WTC11 (cell line): ENCODE data around the gene KLF13. TPM values are rescaled to one million over a fixed set of nuclear protein-coding genes. Genes with fewer than 3 reads are reported as not detected.

Source experiments
- ATF6 ChIP-seq: sonication (generic); formaldehyde crosslinking; IDR thresholded peaks from 2 replicates; pipeline ENCODE4 v1.8.1; 2023; ENCODE audit warnings: mild to moderate bottlenecking, missing genetic modification reagents
- CREB1 ChIP-seq: sonication (generic); formaldehyde crosslinking; IDR thresholded peaks from 2 replicates; pipeline ENCODE4 v1.8.0; 2023; ENCODE audit warnings: mild to moderate bottlenecking, missing genetic modification reagents
- CREM ChIP-seq: sonication (generic); formaldehyde crosslinking; IDR thresholded peaks from 2 replicates; pipeline ENCODE4 v1.8.1; 2022; ENCODE audit warnings: mild to moderate bottlenecking, missing genetic modification reagents, moderate library complexity
- JAZF1 ChIP-seq: fragments of 250-450 bp; sonication (Bioruptor Pico); IDR thresholded peaks from 2 replicates; pipeline ENCODE4 v1.9.0; 2021; ENCODE audit warnings: moderate library complexity, mild to moderate bottlenecking, inconsistent platforms
- RORB ChIP-seq: fragments of 250-450 bp; sonication (Bioruptor Pico); IDR thresholded peaks from 2 replicates; pipeline ENCODE4 v1.9.0; 2021; ENCODE audit warnings: mild to moderate bottlenecking
- SMAD4 ChIP-seq: sonication (generic); formaldehyde crosslinking; IDR thresholded peaks from 2 replicates; pipeline ENCODE4 v1.8.0; 2022; ENCODE audit warnings: mild to moderate bottlenecking, missing genetic modification reagents
- TP53 ChIP-seq: sonication (generic); formaldehyde crosslinking; IDR thresholded peaks from 2 replicates; pipeline ENCODE4 v1.8.1; 2023; ENCODE audit warnings: mild to moderate bottlenecking, missing genetic modification reagents
- USF1 ChIP-seq: sonication (generic); formaldehyde crosslinking; IDR thresholded peaks from 2 replicates; pipeline ENCODE4 v1.8.0; 2022; ENCODE audit warnings: mild to moderate bottlenecking, missing genetic modification reagents
- USF2 ChIP-seq: sonication (generic); formaldehyde crosslinking; IDR thresholded peaks from 2 replicates; pipeline ENCODE4 v1.8.1; 2023; ENCODE audit warnings: mild to moderate bottlenecking, missing genetic modification reagents, moderate library complexity
- ZBTB21 ChIP-seq: sonication (generic); formaldehyde crosslinking; IDR thresholded peaks from 2 replicates; pipeline ENCODE4 v1.8.1; 2023; ENCODE audit warnings: mild to moderate bottlenecking, missing genetic modification reagents, borderline replicate concordance
- ZNF138 ChIP-seq: sonication (generic); formaldehyde crosslinking; conservative IDR thresholded peaks from 2 replicates; pipeline ENCODE4 v1.8.1; 2022; ENCODE audit warnings: mild to moderate bottlenecking, moderate library complexity, missing genetic modification reagents
- ZNF263 ChIP-seq: sonication (generic); formaldehyde crosslinking; IDR thresholded peaks from 2 replicates; pipeline ENCODE4 v1.8.1; 2022; ENCODE audit warnings: low read depth, mild to moderate bottlenecking, moderate library complexity, missing genetic modification reagents
- ZNF423 ChIP-seq: fragments of 250-450 bp; sonication (Bioruptor Pico); IDR thresholded peaks from 2 replicates; pipeline ENCODE4 v2.1.2; 2022; ENCODE audit warnings: mild to moderate bottlenecking, moderate library complexity
- ZNF532 ChIP-seq: fragments of 250-450 bp; sonication (Bioruptor Pico); IDR thresholded peaks from 2 replicates; pipeline ENCODE4 v1.9.0; 2021; ENCODE audit warnings: mild to moderate bottlenecking, borderline replicate concordance
- total RNA-seq: library from RNA; stranded (reverse); gene quantifications from 3 replicates; pipeline ENCODE4 v1.2.3, GENCODE V29; 2021
- TF ChIP-seq, protein P1 (sequence below): sonication (generic); formaldehyde crosslinking; IDR thresholded peaks from 2 replicates; pipeline ENCODE4 v1.8.1; 2022; ENCODE audit warnings: missing genetic modification reagents, borderline replicate concordance
- TF ChIP-seq, protein P2 (sequence below): sonication (generic); formaldehyde crosslinking; IDR thresholded peaks from 2 replicates; pipeline ENCODE4 v1.8.0; 2022; ENCODE audit warnings: missing genetic modification reagents
- TF ChIP-seq, protein P3 (sequence below): sonication (generic); formaldehyde crosslinking; IDR thresholded peaks from 2 replicates; pipeline ENCODE4 v1.8.0; 2023; ENCODE audit warnings: missing genetic modification reagents, mild to moderate bottlenecking, borderline replicate concordance
- TF ChIP-seq, protein P4 (sequence below): sonication (generic); formaldehyde crosslinking; IDR thresholded peaks from 2 replicates; pipeline ENCODE4 v1.8.1; 2022; ENCODE audit warnings: low read depth, missing genetic modification reagents, borderline replicate concordance

The KLF13 gene
- total RNA-seq, 1 experiment from 2014 or later: 38.1 TPM

DNA sequence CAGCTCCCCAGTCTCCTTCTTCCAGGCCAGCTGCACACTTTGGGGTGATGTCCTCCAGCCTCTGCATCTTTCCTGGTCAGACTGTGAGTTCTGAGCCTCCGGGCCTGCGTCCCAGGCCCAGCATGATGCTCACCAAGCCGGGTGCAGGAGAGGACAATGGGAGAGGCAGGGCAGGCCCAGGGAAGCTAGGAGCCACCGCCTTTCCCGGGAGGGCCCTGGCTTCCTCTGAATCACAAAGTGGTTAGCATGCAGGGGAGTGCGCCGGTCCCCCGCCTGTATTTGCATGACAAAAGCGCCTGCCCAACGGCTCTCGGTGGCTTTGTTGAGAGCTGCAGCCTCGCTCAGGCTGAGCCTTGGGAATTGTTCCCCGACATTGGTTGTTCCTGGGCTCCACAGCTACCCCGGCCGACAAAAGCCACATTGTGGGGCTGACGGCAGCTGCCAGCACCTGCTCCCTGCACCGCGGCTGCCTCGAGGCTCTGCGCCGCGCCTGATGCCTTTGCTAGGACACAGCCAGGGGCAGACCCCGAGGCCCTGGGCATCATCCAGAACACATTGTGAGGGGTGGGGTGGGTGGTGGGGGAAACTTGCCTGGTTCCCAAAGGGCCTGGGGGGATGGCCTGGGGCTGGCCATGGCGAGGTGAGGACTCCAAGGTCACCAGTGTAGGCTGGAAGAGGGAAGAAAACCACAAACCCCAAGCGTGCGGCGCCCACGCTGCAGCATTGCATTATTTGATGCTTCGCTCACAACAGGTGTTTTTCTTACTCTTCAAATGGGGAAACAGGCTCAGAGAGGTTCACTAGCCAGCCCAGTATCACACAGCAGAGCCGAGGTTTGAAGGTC, 20.0 kb upstream of the KLF13 start (continued):
- TF ChIP-seq ATF6 (CRISPR knock-in tag) (no peak), JAZF1 (CRISPR knock-in tag) (no peak), CREM (CRISPR knock-in tag) (no peak), ZNF532 (CRISPR knock-in tag) (no peak), SMAD4 (no peak), RORB (CRISPR knock-in tag) (no peak), ZNF263 (CRISPR knock-in tag) (no peak), ZNF423 (CRISPR knock-in tag) (peak; percentile 51; the same call in 1 of the 2 replicates), TP53 (no peak), USF2 (CRISPR knock-in tag) (no peak), ZBTB21 (CRISPR knock-in tag) (0 out of 2 replicates have a peak, but pooled peaks have one; percentile 35), USF1 (no peak; the same call in 1 of the 2 replicates), CREB1 (no peak), ZNF138 (CRISPR knock-in tag) (no peak)
- TF ChIP-seq, protein P1, sequence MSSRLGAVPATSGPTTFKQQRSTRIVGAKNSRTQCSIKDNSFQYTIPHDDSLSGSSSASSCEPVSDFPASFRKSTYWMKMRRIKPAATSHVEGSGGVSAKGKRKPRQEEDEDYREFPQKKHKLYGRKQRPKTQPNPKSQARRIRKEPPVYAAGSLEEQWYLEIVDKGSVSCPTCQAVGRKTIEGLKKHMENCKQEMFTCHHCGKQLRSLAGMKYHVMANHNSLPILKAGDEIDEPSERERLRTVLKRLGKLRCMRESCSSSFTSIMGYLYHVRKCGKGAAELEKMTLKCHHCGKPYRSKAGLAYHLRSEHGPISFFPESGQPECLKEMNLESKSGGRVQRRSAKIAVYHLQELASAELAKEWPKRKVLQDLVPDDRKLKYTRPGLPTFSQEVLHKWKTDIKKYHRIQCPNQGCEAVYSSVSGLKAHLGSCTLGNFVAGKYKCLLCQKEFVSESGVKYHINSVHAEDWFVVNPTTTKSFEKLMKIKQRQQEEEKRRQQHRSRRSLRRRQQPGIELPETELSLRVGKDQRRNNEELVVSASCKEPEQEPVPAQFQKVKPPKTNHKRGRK: no peak
- TF ChIP-seq, protein P2, sequence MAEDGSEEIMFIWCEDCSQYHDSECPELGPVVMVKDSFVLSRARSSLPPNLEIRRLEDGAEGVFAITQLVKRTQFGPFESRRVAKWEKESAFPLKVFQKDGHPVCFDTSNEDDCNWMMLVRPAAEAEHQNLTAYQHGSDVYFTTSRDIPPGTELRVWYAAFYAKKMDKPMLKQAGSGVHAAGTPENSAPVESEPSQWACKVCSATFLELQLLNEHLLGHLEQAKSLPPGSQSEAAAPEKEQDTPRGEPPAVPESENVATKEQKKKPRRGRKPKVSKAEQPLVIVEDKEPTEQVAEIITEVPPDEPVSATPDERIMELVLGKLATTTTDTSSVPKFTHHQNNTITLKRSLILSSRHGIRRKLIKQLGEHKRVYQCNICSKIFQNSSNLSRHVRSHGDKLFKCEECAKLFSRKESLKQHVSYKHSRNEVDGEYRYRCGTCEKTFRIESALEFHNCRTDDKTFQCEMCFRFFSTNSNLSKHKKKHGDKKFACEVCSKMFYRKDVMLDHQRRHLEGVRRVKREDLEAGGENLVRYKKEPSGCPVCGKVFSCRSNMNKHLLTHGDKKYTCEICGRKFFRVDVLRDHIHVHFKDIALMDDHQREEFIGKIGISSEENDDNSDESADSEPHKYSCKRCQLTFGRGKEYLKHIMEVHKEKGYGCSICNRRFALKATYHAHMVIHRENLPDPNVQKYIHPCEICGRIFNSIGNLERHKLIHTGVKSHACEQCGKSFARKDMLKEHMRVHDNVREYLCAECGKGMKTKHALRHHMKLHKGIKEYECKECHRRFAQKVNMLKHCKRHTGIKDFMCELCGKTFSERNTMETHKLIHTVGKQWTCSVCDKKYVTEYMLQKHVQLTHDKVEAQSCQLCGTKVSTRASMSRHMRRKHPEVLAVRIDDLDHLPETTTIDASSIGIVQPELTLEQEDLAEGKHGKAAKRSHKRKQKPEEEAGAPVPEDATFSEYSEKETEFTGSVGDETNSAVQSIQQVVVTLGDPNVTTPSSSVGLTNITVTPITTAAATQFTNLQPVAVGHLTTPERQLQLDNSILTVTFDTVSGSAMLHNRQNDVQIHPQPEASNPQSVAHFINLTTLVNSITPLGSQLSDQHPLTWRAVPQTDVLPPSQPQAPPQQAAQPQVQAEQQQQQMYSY (CRISPR knock-in tag): no peak
- TF ChIP-seq, protein P3, sequence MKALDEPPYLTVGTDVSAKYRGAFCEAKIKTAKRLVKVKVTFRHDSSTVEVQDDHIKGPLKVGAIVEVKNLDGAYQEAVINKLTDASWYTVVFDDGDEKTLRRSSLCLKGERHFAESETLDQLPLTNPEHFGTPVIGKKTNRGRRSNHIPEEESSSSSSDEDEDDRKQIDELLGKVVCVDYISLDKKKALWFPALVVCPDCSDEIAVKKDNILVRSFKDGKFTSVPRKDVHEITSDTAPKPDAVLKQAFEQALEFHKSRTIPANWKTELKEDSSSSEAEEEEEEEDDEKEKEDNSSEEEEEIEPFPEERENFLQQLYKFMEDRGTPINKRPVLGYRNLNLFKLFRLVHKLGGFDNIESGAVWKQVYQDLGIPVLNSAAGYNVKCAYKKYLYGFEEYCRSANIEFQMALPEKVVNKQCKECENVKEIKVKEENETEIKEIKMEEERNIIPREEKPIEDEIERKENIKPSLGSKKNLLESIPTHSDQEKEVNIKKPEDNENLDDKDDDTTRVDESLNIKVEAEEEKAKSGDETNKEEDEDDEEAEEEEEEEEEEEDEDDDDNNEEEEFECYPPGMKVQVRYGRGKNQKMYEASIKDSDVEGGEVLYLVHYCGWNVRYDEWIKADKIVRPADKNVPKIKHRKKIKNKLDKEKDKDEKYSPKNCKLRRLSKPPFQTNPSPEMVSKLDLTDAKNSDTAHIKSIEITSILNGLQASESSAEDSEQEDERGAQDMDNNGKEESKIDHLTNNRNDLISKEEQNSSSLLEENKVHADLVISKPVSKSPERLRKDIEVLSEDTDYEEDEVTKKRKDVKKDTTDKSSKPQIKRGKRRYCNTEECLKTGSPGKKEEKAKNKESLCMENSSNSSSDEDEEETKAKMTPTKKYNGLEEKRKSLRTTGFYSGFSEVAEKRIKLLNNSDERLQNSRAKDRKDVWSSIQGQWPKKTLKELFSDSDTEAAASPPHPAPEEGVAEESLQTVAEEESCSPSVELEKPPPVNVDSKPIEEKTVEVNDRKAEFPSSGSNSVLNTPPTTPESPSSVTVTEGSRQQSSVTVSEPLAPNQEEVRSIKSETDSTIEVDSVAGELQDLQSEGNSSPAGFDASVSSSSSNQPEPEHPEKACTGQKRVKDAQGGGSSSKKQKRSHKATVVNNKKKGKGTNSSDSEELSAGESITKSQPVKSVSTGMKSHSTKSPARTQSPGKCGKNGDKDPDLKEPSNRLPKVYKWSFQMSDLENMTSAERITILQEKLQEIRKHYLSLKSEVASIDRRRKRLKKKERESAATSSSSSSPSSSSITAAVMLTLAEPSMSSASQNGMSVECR (CRISPR knock-in tag): peak; percentile 79; the same call in 1 of the 2 replicates
- TF ChIP-seq, protein P4, sequence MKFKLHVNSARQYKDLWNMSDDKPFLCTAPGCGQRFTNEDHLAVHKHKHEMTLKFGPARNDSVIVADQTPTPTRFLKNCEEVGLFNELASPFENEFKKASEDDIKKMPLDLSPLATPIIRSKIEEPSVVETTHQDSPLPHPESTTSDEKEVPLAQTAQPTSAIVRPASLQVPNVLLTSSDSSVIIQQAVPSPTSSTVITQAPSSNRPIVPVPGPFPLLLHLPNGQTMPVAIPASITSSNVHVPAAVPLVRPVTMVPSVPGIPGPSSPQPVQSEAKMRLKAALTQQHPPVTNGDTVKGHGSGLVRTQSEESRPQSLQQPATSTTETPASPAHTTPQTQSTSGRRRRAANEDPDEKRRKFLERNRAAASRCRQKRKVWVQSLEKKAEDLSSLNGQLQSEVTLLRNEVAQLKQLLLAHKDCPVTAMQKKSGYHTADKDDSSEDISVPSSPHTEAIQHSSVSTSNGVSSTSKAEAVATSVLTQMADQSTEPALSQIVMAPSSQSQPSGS (CRISPR knock-in tag): no peak
